Embryonic facial prominence (tissue), 1 donor: ENCODE measurements around the gene DUSP1.

Experiments used
- DNase-seq: peaks from one replicate; pipeline ENCODE4 v3.0.0-alpha.2; 2016; ENCODE audit errors: extremely low spot score

Gene DUSP1

DNA sequence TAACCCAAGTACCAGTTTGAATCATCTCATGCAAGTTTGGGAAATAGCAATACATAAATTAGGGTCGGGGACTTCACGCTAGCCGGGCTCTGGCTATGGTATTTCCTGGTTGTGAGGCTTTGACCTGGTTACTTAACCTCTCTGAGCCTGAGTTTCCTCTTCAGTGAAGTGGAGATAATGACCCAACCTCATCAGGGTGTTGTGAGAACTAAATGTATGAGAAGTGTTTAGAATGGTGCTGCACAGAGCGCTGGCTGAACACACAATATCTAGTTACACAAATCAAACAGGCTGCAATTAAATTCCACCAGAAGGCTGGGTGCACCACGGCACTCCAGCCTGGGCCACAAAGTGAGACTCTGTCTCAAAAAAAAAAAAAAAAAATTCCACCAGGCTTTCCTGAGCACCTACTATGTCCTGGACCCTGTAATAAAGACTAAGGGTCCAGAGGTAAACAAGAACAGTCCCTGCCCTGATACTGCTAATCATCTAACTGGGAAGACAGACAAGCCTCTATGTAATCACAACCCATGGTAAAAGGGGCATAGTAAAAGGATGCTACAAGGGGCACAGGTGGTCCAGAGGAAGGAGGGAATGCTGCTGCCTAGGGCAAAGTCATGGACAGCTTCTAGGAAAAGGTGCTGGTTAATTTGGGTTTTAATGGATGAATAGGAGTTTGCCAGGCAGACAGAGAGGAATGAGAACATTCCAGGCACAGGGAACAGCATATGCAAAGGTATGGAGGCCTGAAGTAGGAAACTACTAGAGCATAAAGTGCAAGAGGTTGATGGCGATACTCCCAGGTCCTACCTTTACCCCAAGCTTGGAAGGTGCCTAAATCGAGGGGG lies 27.7 kb downstream of the DUSP1 start:
- no peak for DNase-seq

DNA sequence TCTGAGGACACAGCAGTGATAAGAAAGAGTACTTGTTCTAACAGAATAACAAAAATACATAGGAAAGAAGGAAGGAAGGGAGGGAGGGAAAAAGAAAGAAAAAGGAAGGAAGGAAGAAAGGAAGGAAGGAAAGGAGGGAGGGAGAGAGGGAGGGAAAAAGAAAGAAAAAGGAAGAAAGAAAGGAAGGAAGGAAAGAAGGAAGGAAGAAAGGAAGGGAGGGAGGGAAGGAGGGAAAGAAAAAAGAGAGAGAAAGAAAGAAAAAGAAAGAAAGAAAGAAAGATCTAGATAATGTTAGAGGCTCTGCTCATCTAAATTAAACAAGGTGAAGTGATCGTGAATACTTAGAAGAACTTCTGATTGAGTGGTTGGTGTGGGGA lies 29.8 kb downstream of the DUSP1 start:
- DNase-seq = no peak

DNA sequence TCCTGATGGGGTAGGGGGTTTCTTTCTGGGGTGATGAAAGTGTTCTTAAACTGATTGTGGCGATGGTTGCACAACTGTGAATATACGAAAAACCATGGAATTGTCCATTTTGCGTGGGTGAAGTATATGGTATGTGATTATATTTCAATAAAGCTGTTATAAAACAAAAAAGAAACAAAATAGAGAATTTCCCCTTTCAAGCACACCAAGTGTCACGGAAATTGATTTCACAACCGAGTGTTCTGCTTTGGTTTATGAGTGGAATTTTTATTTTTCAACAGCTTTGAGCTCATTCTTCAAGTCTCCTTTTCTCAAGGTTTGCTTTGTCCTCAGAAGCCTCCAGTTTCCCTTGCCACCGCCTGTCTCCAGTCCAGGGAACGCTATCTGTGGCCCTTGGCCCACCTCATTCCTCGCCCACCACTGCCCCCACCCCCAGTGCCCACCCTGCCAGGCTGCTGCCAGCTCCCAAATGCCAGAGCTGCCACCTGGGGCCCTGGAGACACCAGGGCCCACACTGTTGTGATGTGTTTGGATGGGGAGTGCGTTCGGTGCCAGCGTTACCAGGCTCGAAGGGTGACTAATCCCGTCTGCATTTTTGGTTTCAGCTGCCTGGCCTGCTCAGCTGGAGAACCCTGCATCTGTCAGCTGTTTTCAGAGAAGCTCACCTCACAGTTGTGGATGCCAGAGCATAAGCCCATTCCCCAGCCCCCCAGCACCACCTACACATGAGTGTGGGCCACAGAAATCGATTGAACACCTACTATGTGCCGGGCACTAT lies 30.4 kb downstream of the DUSP1 start:
- no peak for DNase-seq

DNA sequence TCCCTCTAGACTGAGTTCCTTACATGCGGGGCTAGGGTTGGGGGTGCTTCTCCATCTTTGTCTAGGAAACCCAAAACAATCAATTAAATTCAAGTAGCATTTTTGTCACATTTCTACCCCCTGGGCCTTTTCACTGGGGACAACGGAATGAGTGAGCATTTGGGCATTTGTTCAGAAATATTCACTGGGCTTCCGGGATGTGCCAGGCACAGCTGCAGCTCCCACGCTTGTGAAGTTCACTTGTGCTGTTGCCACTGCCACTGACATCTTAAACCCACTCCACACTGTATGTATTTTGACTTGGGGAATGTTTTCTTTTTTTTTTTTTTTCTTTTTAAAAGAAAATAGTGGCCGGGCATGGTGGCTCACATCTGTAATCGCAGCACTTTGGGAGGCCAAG lies 31.6 kb downstream of the DUSP1 start:
- no peak for DNase-seq

DNA sequence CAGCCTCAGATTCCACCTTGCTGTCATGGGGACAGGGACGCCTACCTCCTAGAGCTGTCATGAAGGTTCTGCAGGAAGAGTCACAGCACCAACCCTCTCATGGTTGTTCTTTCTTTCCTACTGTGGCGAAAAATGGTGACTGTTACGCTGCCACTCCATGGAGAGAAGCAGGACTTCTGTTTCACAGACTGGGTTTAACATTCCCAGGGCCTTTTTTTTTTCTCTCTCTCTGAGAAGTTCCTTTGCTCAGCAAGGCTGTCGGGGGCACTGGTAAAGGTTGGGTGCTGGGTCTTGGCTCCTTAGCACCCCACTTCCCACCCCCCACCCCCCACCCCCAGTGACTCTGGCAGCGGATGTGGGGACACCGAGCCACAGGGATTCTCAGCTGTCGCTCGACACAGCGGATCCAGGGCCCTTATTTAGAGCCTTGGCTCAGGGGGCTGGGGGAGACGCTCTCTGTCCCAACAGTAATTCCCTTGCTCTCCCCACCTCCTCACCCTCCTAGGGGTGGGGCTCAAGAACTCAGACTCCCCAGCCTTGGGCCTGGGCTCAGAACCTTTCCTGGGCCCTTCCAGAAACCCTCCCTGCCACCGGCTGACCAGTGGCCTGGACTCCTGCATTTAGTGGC lies 34.4 kb downstream of the DUSP1 start:
- DNase-seq = no peak

DNA sequence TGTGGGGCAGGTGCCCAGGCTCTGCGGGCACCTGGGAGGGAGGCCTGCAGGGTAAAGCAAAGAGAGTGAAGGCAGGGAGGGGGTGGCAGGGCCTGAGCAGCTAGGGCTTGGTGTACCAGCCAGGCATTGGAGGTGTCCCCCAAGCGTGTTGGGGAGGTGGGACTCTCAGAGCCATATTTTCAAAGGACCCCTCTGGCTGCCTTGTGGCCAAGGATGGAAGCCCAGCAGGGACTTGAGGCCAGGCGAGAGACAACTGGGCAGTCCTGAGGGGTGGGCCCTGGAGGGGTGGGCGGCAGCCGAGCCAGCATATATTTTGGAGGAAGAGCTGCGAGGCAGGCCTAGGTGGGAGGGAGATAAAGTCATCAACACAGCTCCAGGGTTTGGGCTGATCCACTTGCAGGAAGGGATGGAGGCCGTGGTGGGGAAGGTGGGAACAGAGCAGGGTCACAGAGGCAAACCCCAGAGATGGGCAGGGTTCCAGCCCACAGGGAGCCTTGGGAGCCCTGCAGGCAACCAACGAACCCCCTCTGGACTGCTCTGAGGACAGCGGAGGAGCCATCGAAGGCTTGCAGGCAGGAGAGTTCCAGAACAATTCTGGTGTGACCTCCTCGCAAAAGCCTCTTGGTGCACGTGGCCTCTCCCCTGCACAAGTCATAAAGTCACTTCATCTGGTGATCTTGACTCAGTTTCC lies 35.7 kb downstream of the DUSP1 start:
- DNase-seq = no peak

DNA sequence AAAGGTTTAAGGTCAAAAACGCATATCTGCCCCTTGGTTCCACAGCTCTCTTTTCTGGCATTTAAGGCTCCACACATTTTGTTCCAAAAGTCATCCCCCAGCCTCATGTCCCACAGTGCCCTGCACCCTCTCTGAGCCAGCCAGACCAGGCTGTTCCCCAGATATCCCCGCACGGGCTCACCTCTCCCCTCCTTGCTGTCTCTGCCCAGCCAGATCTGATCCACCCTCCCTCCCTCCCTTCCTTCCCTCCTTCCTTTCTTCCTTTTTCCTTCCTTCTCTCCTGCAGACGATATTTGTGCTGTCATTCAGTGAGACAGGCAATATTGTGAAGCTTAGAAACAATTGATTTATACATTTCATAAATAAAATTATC lies 37.0 kb downstream of the DUSP1 start:
- DNase-seq = no peak

DNA sequence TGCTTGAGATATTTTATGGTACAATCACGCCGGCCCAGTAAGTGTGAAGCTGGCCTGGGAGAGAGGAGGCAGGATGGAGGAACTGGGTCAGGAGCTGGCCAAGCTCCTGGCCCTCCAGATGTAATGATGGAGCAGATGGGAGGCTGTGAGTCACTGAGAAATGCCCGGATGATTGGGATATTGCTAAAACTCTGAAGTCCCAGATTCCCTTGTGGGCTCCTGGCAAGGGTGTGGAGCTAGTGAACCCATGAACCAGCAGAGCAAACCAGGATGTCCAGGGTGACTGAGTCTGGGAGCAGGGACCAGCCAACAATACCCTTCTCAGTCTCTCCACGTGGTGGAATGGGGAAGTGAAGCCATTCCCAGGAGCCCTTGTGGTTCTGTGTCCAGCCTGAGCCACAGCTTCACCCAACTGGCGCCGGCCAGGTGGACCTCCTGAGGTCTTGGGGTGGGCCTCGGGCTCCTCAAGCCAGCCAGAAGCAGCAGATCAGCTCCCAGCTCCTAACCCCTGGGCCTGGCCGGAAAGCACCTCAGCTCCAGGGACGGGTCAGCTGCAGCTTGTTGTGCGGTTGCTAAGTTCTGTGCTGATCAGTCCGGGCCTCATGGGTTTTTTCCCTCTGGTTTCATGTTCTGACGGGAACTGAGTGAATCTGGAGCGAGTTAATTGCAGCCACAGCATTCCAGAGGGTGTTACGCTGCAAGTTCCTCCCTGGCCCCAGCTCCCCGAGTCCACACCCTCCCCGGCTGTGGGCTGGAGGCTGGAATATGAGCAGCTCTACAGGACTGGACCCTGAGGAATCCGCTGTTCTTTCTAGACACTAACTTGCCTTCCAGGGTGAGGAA lies 37.6 kb downstream of the DUSP1 start:
- peak; percentile 79 for DNase-seq

DNA sequence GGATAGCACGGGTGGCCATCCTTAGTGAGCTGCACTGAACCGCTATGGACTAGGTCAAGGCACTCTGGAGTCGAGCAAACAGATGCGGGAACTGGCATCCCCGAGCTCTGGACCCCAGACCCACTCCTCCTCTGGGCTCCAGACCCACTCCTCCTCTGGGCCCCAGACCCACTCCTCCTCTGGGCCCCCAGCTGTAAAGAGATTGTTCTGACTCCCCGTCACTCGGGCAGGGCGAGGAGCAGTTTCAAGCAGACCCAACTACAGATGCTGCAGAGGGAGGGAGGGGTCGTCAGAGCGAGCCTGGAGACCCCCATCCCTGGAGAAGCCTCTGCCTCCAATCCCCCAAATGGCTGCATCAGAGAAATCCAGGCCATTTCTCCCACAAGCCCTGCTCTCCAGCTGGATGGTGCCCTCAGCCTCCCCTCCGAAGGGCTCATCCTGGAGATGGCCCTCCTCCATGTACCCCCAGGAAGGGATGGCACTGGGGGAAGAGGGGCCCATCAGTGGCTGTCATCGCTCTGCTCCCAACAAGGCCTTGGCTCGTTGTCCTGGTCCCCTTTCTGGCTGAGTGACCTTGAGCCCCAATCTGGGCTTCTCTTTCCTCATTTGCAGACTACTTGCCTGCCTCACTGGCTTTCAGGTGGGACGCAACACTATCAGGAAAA lies 38.7 kb downstream of the DUSP1 start:
- DNase-seq = no peak

DNA sequence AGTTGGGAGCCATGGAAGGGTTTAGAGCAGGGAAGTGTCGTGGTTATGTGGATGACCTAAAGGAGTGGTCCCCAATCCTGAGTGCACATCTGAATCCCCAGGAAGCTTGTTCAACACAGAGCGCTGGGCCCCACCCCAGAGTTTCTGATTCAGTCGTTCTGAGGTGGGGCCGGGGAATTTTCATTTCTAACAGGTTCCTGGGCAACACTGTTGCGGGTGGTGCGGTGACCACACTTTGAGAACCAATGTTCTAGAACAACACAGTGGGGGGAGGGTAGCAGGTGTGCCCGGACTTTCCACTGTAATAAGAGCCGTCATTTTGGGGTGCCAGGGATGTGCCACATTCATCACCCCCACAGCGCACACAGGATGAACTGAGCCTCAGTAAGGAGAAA lies 39.3 kb downstream of the DUSP1 start:
- no peak for DNase-seq

DNA sequence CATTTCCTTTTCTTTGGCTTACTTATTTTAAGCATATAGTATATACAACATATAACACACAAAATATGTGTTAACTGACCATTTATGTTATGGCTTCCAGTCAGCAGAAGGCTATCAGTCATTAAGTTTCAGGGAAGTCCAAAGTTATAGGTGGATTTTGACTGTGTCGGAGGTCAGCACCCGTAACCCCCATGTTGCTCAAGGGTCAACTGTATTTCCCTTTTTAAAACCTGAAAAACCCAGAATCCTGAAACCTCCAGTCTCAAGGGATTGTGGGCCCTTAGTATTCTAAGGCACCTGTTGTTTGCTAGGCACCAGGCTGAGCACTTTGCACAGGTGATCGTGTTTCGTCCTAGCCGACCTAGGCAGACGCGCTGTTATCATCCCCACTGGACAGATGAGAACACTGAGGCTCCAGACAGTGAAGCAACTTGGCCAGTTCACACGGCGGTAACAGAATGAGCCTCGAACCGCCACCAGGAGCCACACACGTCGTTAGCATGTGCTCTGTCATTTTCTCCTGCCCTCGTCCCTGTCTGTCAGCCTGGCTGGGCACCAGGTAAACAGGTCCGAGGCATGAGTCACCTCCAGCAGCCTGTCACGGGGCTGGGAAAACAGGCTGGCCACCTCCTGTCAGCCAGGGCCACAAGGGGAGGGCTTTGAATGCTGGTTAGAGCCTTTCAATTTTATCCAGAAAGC lies 39.9 kb downstream of the DUSP1 start:
- no peak for DNase-seq

DNA sequence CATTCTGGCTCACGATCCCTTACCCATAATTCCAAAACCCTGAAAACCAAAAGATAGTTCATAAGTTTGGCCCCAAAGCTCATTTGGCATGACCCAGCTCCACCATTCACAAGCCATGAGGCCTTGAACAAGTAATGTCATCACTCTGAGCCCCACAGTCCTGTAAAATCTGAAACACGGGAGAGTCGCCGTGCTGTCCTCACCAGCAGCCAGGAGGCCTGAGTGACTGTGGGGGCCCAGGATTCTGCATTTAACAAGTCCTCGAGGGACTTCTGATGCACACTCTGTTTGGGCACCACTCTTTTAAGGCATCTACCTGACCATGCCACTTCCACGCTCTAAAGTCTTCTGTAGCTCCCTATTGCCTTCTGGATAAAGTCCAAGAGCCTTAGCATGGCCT lies 40.8 kb downstream of the DUSP1 start:
- no peak for DNase-seq

DNA sequence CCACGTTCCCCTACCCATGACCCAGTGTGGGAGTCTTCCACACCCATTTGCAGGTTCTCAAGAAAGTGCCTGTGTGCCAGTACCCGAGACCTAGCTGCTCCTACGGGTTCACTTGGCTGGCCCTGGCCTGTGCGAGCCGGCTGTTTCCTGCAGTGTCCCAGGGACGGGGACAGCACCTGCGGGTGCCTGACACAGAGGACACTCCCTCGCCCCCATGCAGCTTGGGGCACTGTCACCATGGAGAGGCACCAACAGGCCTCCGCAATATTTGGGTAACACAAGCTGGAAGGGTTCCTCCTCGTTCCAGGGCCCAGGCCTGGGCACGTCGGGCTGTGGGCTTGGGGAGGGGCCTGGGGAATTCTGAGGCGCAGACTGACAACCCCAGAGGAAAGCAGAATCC lies 41.4 kb downstream of the DUSP1 start:
- no peak for DNase-seq

DNA sequence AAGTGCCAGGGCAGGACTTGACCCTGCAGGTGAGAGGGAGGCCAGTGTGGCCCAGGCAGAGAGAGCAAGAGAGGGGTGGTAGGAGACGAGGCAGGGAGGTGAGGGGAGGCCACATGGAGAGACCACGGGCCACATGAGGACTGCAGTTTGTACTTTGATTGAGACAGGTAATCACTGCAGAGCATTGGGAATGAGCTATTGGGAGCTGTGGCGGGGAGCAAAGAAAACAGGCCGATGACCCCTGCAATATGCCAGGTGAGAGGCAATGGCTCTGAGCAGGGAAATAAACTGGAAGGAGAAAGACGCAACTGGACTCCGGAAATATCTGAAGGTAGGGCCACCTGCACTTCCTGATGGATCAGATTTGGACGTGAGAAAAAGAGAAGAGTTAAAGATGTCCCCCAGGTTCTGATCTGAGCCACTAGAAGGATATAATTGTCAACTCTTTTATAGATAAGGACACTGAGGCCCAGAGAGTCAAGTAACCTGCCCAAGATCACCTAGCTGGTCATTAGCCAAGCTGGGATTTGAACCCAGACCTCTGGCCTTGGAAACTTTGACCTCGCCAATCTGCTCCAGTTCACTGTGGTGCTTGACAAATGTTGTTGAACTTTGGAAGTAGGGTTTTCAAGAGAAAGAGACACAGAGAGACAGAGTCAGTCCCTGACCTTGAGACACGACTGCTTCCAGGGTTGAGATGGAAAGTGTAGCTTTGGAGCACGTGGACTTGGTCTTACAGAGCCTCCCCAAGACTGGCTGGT lies 42.3 kb downstream of the DUSP1 start:
- DNase-seq = no peak

DNA sequence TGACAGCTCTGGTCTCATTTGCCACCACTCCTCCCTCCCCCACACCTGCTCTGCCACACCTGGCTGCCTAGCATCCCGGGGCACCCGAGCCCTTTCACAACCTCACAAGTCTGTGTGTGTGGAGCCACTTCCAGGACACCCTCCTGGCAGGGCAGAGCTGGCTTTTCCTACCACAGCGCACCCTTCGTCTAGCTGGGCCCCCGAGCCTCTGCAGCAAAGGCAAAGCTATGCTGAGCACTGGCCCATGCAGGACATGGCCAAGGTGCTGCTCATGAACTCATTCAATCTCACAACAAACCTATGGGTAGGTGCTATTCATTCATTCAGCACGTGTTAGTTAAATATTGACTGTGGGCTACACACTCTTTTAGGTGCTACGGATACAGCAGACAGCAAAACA lies 43.4 kb downstream of the DUSP1 start:
- no peak for DNase-seq

DNA sequence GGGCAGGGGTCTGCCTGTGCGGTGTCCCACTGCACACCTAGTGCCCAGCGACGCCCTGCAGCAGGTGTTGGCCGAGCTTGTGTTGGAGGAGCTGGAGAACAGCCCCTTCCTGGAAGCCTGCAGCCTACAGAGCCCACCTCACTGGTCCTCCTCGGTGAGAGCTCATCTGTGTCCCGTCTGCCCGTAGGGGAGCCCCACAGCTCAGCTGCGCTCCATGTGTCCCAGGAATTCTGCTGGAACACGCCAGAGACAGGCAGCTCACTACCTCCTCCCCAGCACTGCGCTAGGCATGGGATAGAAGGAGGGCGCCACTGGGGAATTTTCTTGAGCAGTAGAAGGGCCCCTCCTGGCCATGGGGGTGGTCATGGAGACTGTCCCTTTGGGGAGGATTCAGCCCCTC lies 44.0 kb downstream of the DUSP1 start:
- no peak for DNase-seq

DNA sequence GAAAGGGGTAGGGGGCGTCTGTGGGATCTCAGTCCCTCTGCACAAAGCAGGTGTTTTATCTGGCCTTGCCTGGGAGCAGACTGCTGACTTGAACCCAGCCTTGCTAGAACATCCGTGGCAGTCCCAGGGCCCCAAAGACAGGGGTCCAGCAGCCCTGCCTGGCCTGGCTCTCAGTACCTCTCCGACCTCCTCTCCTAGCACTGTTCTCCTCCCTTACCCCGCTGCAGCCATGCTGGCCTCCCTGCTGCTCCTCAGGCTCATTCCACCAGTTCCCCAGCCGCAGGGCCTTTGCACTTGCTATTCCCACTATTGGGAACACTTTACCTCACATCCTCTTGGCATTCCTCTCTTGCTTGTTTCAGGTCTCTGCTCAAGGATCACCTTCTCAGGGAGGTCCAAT lies 45.2 kb downstream of the DUSP1 start:
- DNase-seq = no peak

DNA sequence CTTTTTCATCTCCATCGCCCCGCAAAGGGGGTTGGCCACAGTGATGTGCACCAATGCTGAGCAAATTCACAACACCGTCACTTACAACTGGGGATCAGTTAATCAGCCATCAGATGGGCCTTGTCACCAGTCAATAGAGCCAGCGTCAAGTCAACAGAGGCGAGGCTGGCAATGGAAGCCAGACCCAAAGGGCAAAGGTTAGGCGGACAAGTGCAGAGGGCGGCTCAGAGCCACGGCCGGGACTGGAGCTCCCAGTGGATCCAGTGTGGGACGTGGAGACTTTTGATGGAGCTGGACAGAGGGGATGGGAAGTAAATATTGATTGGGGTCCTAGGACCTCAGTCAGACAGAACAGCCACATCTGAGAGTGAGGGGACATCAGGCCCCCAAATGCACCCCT lies 45.7 kb downstream of the DUSP1 start:
- DNase-seq = no peak
